Chondrocyte (in vitro differentiated cells): ENCODE data around the gene WWOX. TPM values are rescaled to one million over a fixed set of nuclear protein-coding genes. Genes with fewer than 3 reads are reported as not detected.

ENCODE experiments used
- DNase-seq: peaks from one replicate; pipeline ENCODE4 v3.0.0; 2021; ENCODE audit warnings: mixed read lengths, low spot score
- H3K27ac Mint-ChIP-seq: one replicate; pipeline ENCODE4 v1.8.0; 2021; ENCODE audit warnings: mild to moderate bottlenecking, moderate library complexity, mixed read lengths; ENCODE audit not compliant: unreplicated experiment
- H3K27me3 Mint-ChIP-seq: 2 replicates; pipeline ENCODE4 v1.8.0; 2021; ENCODE audit warnings: low read depth, mixed read lengths
- H3K36me3 Mint-ChIP-seq: 2 replicates; pipeline ENCODE4 v1.8.0; 2021; ENCODE audit warnings: low read depth, mixed read lengths
- H3K4me1 Mint-ChIP-seq: 2 replicates; pipeline ENCODE4 v1.8.0; 2021; ENCODE audit warnings: low read depth, mild to moderate bottlenecking, mixed read lengths
- H3K4me3 Mint-ChIP-seq: one replicate; pipeline ENCODE4 v1.8.0; 2021; ENCODE audit warnings: mild to moderate bottlenecking, moderate library complexity, mixed read lengths; ENCODE audit not compliant: unreplicated experiment
- H3K9me3 Mint-ChIP-seq: 2 replicates; pipeline ENCODE4 v1.8.0; 2021; ENCODE audit warnings: low read depth, mixed read lengths
- CTCF ChIP-seq: fragments of 200-600 bp; sonication (generic); IDR thresholded peaks from 2 replicates; pipeline ENCODE4 v1.5.0; 2021; ENCODE audit warnings: antibody characterized with exemption, mild to moderate bottlenecking, moderate library complexity
- total RNA-seq: library from RNA; stranded (reverse); gene quantifications from 3 replicates; pipeline ENCODE4 v1.2.1, GENCODE V29; 2021

Gene WWOX
- total RNA-seq, 1 donor from 2014 or later, result 12.1 TPM

- Mint-ChIP-seq H3K27me3 (no peaks in the 10 kb centered on the region), H3K27ac (no peak overlapping the region)
- TF ChIP-seq CTCF, result no peak
These were observed 275.7 kb downstream of the WWOX start for GRCh38 chr16:78375055-78375679.

GRCh38 chr16:78376452-78376851 lies 277.0 kb downstream of the WWOX start:
- TF ChIP-seq CTCF, result no peak
- no peaks in the 10 kb centered on the region for H3K4me1 Mint-ChIP-seq
- no peak for DNase-seq
- no peaks in the 10 kb centered on the region for H3K27me3 Mint-ChIP-seq
- no peaks in the 10 kb centered on the region for H3K9me3 Mint-ChIP-seq
- no peak overlapping the region for H3K27ac Mint-ChIP-seq
- H3K36me3 Mint-ChIP-seq, result no peaks in the 10 kb centered on the region
- no peak overlapping the region for H3K4me3 Mint-ChIP-seq

More at GRCh38 chr16:78375055-78375679, 275.7 kb downstream of the WWOX start:
- Mint-ChIP-seq H3K4me3 (no peak overlapping the region), H3K36me3 (no peaks in the 10 kb centered on the region), H3K9me3 (peaks cover 2% of the 10 kb centered on the region), H3K4me1 (peaks cover 2% of the 10 kb centered on the region)
- no peak for DNase-seq

- no peak for TF ChIP-seq CTCF
- H3K4me1 Mint-ChIP-seq, result no peaks in the 10 kb centered on the region
- no peaks in the 10 kb centered on the region for H3K36me3 Mint-ChIP-seq
- H3K9me3 Mint-ChIP-seq, result no peaks in the 10 kb centered on the region
- no peak for DNase-seq
- H3K27ac Mint-ChIP-seq, result no peak overlapping the region
- H3K27me3 Mint-ChIP-seq, result no peaks in the 10 kb centered on the region
- H3K4me3 Mint-ChIP-seq, result no peak overlapping the region
These were observed 277.9 kb downstream of the WWOX start for GRCh38 chr16:78377312-78377711.

- no peaks in the 10 kb centered on the region for H3K4me1 Mint-ChIP-seq
- H3K27ac Mint-ChIP-seq, result no peak overlapping the region
- no peak overlapping the region for H3K4me3 Mint-ChIP-seq
- TF ChIP-seq CTCF, result no peak
- no peaks in the 10 kb centered on the region for H3K27me3 Mint-ChIP-seq
- no peaks in the 10 kb centered on the region for H3K36me3 Mint-ChIP-seq
- DNase-seq, result no peak
- H3K9me3 Mint-ChIP-seq, result peaks cover 8% of the 10 kb centered on the region
These were observed 281.6 kb downstream of the WWOX start for GRCh38 chr16:78381060-78381459.

GRCh38 chr16:78383118-78383517 lies 283.7 kb downstream of the WWOX start:
- Mint-ChIP-seq H3K4me1 (no peaks in the 10 kb centered on the region), H3K36me3 (no peaks in the 10 kb centered on the region), H3K4me3 (no peak overlapping the region), H3K9me3 (peaks cover 8% of the 10 kb centered on the region), H3K27me3 (no peaks in the 10 kb centered on the region), H3K27ac (no peak overlapping the region)
- DNase-seq, result no peak
- no peak for TF ChIP-seq CTCF
